Measurements from ENCODE around the gene MAP3K20. TPM values are rescaled to one million over a fixed set of nuclear protein-coding genes. Genes with fewer than 3 reads are reported as not detected.

The MAP3K20 gene
- total and polyA plus RNA-seq, 7 donors = 41.8 to 533 (median 366) TPM

DNA sequence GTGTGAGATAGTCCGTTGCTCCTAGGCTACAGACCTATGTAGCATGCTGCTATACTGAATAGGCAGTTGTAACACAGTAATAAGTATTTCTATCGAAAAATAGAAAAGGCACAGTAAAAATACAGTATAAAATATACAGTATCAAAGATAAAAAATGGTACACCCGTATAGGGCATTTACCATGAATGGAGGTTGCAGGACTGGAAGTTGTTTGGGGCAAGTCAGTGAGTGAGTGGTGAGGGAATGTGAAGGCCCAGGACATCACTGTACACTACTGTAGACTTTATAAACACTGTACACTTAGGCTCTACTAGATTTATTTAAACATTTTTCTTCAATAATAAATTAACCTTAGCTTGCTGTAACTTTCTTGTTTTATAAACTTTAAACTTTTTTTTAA is 3.5 kb downstream of the MAP3K20 start:
- peaks cover 3% of the 10 kb centered on the region in 2 donors for H3K36me3 ChIP-seq (ENCODE audit: insufficient read depth in 1 of 2, low read depth in 1 of 2)
- ATAC-seq (no peak), DNase-seq (no peak)
- H3K9me3 ChIP-seq = no peaks in the 10 kb centered on the region
- H3K27me3 ChIP-seq (ENCODE audit: insufficient read depth in 3 of 3, low read length in 2 of 3) = no peaks in the 10 kb centered on the region
- intact Hi-C loops (cut with DNase I) = loop anchor here (5.0 kb wide), 2 partner anchors 47 to 133 kb away; no protein-coding TSS in a partner anchor
- peak overlapping the region; percentile 100 for H3K27ac ChIP-seq
- peak overlapping the region; percentile 89 for H3K4me3 ChIP-seq
- TF ChIP-seq, protein P1, sequence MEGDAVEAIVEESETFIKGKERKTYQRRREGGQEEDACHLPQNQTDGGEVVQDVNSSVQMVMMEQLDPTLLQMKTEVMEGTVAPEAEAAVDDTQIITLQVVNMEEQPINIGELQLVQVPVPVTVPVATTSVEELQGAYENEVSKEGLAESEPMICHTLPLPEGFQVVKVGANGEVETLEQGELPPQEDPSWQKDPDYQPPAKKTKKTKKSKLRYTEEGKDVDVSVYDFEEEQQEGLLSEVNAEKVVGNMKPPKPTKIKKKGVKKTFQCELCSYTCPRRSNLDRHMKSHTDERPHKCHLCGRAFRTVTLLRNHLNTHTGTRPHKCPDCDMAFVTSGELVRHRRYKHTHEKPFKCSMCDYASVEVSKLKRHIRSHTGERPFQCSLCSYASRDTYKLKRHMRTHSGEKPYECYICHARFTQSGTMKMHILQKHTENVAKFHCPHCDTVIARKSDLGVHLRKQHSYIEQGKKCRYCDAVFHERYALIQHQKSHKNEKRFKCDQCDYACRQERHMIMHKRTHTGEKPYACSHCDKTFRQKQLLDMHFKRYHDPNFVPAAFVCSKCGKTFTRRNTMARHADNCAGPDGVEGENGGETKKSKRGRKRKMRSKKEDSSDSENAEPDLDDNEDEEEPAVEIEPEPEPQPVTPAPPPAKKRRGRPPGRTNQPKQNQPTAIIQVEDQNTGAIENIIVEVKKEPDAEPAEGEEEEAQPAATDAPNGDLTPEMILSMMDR (IDR thresholded peaks at IDR 0.05) = no peak
- peaks cover 46% of the 10 kb centered on the region for H3K4me1 ChIP-seq
- 77 to 86% (median 80%) methylated on average over 3 of the region's 3 CpGs for WGBS, 3 donors

DNA sequence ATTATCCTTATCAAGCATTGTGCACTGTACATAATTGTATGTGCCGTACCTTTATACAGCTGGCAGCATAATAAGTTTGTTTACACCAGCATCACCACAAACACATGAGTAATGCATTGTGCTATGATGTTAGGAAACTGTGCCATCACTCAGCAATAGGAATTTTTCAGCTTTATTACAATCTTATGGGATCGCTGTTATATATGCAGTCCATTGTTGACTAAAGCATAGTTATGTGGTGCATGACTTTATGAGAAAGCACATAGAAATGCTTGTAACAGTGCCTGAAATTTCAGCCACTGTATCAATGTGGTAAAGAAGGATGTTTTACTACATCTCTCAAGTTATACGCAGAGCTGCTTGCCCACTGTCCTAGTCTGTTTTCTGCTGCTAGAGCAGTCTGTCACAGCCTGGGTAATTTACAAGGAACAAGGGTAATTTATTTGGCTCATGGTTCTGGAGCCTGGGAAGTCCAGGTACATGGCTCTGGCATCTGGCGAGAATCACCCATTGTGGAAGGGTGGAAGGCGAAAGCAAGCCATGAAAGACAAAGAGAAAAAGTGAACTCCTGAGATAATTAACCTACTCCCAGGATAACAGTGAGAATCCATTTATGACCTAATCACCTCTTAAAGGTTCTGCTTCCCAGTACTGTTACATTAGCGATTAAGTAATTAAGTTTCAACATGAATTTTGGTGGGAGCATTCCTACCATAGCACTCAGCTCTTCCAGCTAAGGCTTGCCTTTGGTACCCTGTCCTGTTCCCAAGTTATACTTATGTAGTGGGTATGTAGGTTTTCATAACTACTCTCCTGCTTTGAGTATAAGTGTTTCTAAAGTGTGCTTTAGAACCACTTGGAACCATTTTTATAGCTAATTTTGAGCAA is 4.6 kb downstream of the MAP3K20 start:
- Histone ChIP-seq H3K27ac (peak overlapping the region; percentile 47), H3K4me1 (peaks cover 53% of the 10 kb centered on the region), H3K4me3 (peak overlapping the region; percentile 89), H3K27me3 (ENCODE audit: insufficient read depth in 3 of 3, low read length in 2 of 3) (no peaks in the 10 kb centered on the region), H3K9me3 (no peaks in the 10 kb centered on the region), H3K36me3 (ENCODE audit: insufficient read depth in 1 of 2, low read depth in 1 of 2) (peaks cover 3% of the 10 kb centered on the region in 2 donors)
- ATAC-seq (no peak), DNase-seq (no peak)
- TF ChIP-seq, protein P1 (IDR thresholded peaks at IDR 0.05) = no peak
- 89 to 93% (median 91%) methylated on average over 6 of the region's 6 CpGs for WGBS, 3 donors
- intact Hi-C loops (cut with DNase I) = loop anchor here (5.0 kb wide), 2 partner anchors 48 to 132 kb away; no protein-coding TSS in a partner anchor

GRCh38 chr2:173086518-173087213 is 11.0 kb downstream of the MAP3K20 start:
- peaks cover 79% of the 10 kb centered on the region for H3K4me1 ChIP-seq
- WGBS, 3 donors = 24 to 30% (median 27%) methylated on average over 2 of the region's 2 CpGs
- H3K27me3 ChIP-seq (ENCODE audit: insufficient read depth in 3 of 3, low read length in 2 of 3) = no peaks in the 10 kb centered on the region
- intact Hi-C loops (cut with DNase I) = no loop called here
- peak overlapping the region; percentile 20 for H3K4me3 ChIP-seq
- no peak for DNase-seq
- TF ChIP-seq, protein P1 (IDR thresholded peaks at IDR 0.05) = no peak
- peaks cover 1 to 12% of the 10 kb centered on the region in 2 donors for H3K36me3 ChIP-seq (ENCODE audit: insufficient read depth in 1 of 2, low read depth in 1 of 2)
- ATAC-seq = peak; percentile 55 to 70 (median 61)
- H3K9me3 ChIP-seq = no peaks in the 10 kb centered on the region
- peak overlapping the region; percentile 88 for H3K27ac ChIP-seq

DNA sequence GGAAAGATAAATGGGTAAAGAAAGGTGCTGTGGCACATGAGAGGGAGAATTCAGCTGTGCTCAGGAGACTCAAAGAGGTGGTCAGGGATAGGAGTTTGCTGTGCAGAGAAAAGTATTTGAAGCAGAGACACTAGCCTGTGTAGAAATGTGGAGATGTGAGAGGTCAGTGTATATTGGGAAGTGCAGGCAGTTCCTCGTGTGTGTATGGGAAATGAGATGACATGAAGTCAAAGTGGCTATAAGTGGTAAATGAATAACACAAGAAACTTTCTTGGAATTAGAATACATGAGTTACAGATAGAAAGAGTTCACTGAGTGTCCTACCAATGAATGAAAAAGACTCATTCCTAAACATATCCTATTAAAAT is 11.6 kb downstream of the MAP3K20 start:
- WGBS, 3 donors = 19 to 22% (median 22%) methylated on average over 1 of the region's 1 CpG
- DNase-seq (no peak), ATAC-seq (peak; percentile 35 to 62 (median 56))
- peaks cover 0 to 18% of the 10 kb centered on the region in 2 donors for H3K36me3 ChIP-seq (ENCODE audit: insufficient read depth in 1 of 2, low read depth in 1 of 2)
- intact Hi-C loops (cut with DNase I) = no loop called here
- no peaks in the 10 kb centered on the region for H3K27me3 ChIP-seq (ENCODE audit: insufficient read depth in 3 of 3, low read length in 2 of 3)
- H3K4me1 ChIP-seq = peaks cover 79% of the 10 kb centered on the region
- H3K9me3 ChIP-seq = no peaks in the 10 kb centered on the region
- peak overlapping the region; percentile 20 for H3K4me3 ChIP-seq
- peak overlapping the region; percentile 88 for H3K27ac ChIP-seq
- TF ChIP-seq, protein P1 (IDR thresholded peaks at IDR 0.05) = no peak
